NCI-H510A (cell line): ENCODE data around the gene OBSCN.

Experiments used
- DNase-seq: peaks from one replicate; lab custom pipeline; 2025; lab: John Stamatoyannopoulos, UW

The OBSCN gene

GRCh38 chr1:228278432-228278941 is 70.6 kb downstream of the OBSCN start:
- no peak for DNase-seq

GRCh38 chr1:228279011-228279721 is 71.3 kb downstream of the OBSCN start:
- DNase-seq, result no peak

GRCh38 chr1:228279722-228280105 is 71.9 kb downstream of the OBSCN start:
- no peak for DNase-seq

GRCh38 chr1:228280106-228280901 is 72.5 kb downstream of the OBSCN start:
- DNase-seq, result no peak

GRCh38 chr1:228280961-228281591 is 73.2 kb downstream of the OBSCN start:
- DNase-seq, result no peak

GRCh38 chr1:228281631-228282328 is 73.9 kb downstream of the OBSCN start:
- no peak for DNase-seq

- DNase-seq, result no peak
Observed at GRCh38 chr1:228282329-228283042, 74.6 kb downstream of the OBSCN start.

GRCh38 chr1:228283043-228283371 is 75.2 kb downstream of the OBSCN start:
- no peak for DNase-seq

- no peak for DNase-seq
Observed at GRCh38 chr1:228283476-228284147, 75.8 kb downstream of the OBSCN start.

- no peak for DNase-seq
Observed at GRCh38 chr1:228284148-228284495, 76.3 kb downstream of the OBSCN start.

- no peak for DNase-seq
Observed at GRCh38 chr1:228284521-228284920, 76.7 kb downstream of the OBSCN start.

GRCh38 chr1:228285661-228286504 is 78.0 kb downstream of the OBSCN start:
- no peak for DNase-seq

GRCh38 chr1:228286505-228287417 is 78.9 kb downstream of the OBSCN start:
- no peak for DNase-seq

GRCh38 chr1:228287541-228288425 is 79.9 kb downstream of the OBSCN start:
- DNase-seq, result no peak

GRCh38 chr1:228288536-228289238 is 80.8 kb downstream of the OBSCN start:
- DNase-seq, result no peak

- no peak for DNase-seq
Observed at GRCh38 chr1:228289239-228289849, 81.5 kb downstream of the OBSCN start.
